G401.6 (cell line): Measurements from ENCODE around the gene RAB40B.
"Not testable (repeated sequence)": the region's sequence is repeated elsewhere in the genome, so short reads cannot be mapped to it uniquely, and the experiment has no call there.

Experiments
- FAIRE-seq: peaks from 2 replicates; lab custom pipeline; 2012; peaks lifted over from hg19 to GRCh38; lab: Jason Lieb, UNC

Gene RAB40B

GRCh38 chr17:82667668-82668000, 30.9 kb downstream of the RAB40B start:
- FAIRE-seq, result no peak

GRCh38 chr17:82666931-82667667, 31.4 kb downstream of the RAB40B start:
- FAIRE-seq, result no peak

- FAIRE-seq, result no peak
Measured at GRCh38 chr17:82665891-82666290, 32.6 kb downstream of the RAB40B start.

GRCh38 chr17:82665217-82665616, 33.3 kb downstream of the RAB40B start:
- no peak for FAIRE-seq

GRCh38 chr17:82664701-82665182, 33.8 kb downstream of the RAB40B start:
- FAIRE-seq, result no peak

GRCh38 chr17:82664276-82664575, 34.3 kb downstream of the RAB40B start:
- no peak for FAIRE-seq

GRCh38 chr17:82663381-82664275, 34.9 kb downstream of the RAB40B start:
- no peak for FAIRE-seq

GRCh38 chr17:82662711-82663261, 35.7 kb downstream of the RAB40B start:
- no peak for FAIRE-seq

GRCh38 chr17:82661717-82662683, 36.5 kb downstream of the RAB40B start:
- no peak for FAIRE-seq

GRCh38 chr17:82659886-82660285, 38.6 kb downstream of the RAB40B start:
- no peak for FAIRE-seq

- FAIRE-seq, result no peak
Measured at GRCh38 chr17:82658796-82659452, 39.6 kb downstream of the RAB40B start.

GRCh38 chr17:82658331-82658730, 40.2 kb downstream of the RAB40B start:
- no peak for FAIRE-seq

GRCh38 chr17:82657926-82658325, 40.6 kb downstream of the RAB40B start:
- no peak for FAIRE-seq

- FAIRE-seq, result no peak
Measured at GRCh38 chr17:82656266-82656665, 42.2 kb downstream of the RAB40B start.

GRCh38 chr17:82655523-82655922, 43.0 kb downstream of the RAB40B start:
- no peak for FAIRE-seq

GRCh38 chr17:82655038-82655479, 43.4 kb downstream of the RAB40B start:
- no peak for FAIRE-seq

- not testable (repeated sequence) for FAIRE-seq
Measured at GRCh38 chr17:82654611-82655010, 43.9 kb downstream of the RAB40B start.

- FAIRE-seq, result no peak
Measured at GRCh38 chr17:82653651-82654528, 44.6 kb downstream of the RAB40B start.

GRCh38 chr17:82650723-82651122, 47.8 kb downstream of the RAB40B start:
- FAIRE-seq, result no peak

GRCh38 chr17:82649501-82650261, 48.8 kb downstream of the RAB40B start:
- no peak for FAIRE-seq
